Body of pancreas (tissue), 4 donors: ENCODE measurements around the gene PDZRN3. TPM values are rescaled to one million over a fixed set of nuclear protein-coding genes. Genes with fewer than 3 reads are reported as not detected.

Experiments used
- ATAC-seq: fragments of 150-250 bp; one replicate; pipeline ENCODE4 v1.9.1; 2016
- DNase-seq, 4 donors: peaks; one replicate each; pipeline ENCODE4 v3.0.0-alpha.2; 2019
- H3K27ac ChIP-seq, 4 donors: fragments of 200-600 bp; sonication (generic); 1 replicate in 3 of 4; 2 replicates in 1 of 4; pipeline versions ENCODE4 v1.5.1 to v1.6.1; 2016 to 2019; ENCODE audit warnings: mild to moderate bottlenecking in 1 of 4, mixed read lengths in 1 of 4, moderate library complexity in 1 of 4
- H3K27me3 ChIP-seq, 2 donors: fragments of 200-600 bp; sonication (generic); one replicate each; pipeline ENCODE4 v1.6.0; 2016; ENCODE audit warnings: mild to moderate bottlenecking in 1 of 2
- H3K36me3 ChIP-seq, 2 donors: fragments of 200-600 bp; sonication (generic); replicated peaks in 1 of 2; 2 replicates each; pipeline ENCODE4 v1.5.1; 2016; ENCODE audit warnings: low read depth in 2 of 2; ENCODE audit not compliant: insufficient read depth in 1 of 2
- H3K4me1 ChIP-seq: fragments of 200-600 bp; sonication (generic); one replicate; pipeline ENCODE4 v1.6.0; 2016
- H3K4me3 ChIP-seq, 2 donors: fragments of 200-600 bp; sonication (generic); 1 replicate in 1 of 2; 2 replicates in 1 of 2; pipeline ENCODE4 v1.5.1; 2016 to 2019
- H3K9me3 ChIP-seq, 3 donors: fragments of 200-600 bp; sonication (generic); 1 replicate in 2 of 3; 2 replicates in 1 of 3; pipeline ENCODE4 v1.5.1; 2016
- POLR2A ChIP-seq, 3 donors: fragments of 450-650 bp; IDR thresholded peaks; one replicate each; pipeline ENCODE4 v1.6.1; 2016; ENCODE audit warnings: antibody characterized with exemption in 3 of 3, mild to moderate bottlenecking in 2 of 3
- WGBS, 2 donors: methylation state at CpG; one replicate each; pipeline ENCODE4 v1.1.5; 2017; 5-methylcytosine and 5-hydroxymethylcytosine counted together
- intact Hi-C: fragments of 100-400 bp; cut with DNase I; formaldehyde crosslinking; loops from one replicate; pipeline ENCODE4 v1.15.1; 2023
- total RNA-seq, 2 donors: library from RNA; depleted of rRNA; stranded (reverse); fragments of >200 nt; gene quantifications; one replicate each; pipeline ENCODE4 v1.1.0, GENCODE V29; 2016
- TF ChIP-seq, protein P1 (sequence below), 7 experiments: fragments of 450-650 bp in 4 of 7; fragments of 200-600 bp in 3 of 7; sonication (generic) in 3 of 7; IDR thresholded peaks; one replicate each; pipeline ENCODE4 v1.5.1; 2016 to 2019; ENCODE audit warnings: antibody characterized with exemption in 7 of 7

Gene PDZRN3
- total RNA-seq, 2 donors from 2014 or later: 18.9 to 41.9 TPM

DNA sequence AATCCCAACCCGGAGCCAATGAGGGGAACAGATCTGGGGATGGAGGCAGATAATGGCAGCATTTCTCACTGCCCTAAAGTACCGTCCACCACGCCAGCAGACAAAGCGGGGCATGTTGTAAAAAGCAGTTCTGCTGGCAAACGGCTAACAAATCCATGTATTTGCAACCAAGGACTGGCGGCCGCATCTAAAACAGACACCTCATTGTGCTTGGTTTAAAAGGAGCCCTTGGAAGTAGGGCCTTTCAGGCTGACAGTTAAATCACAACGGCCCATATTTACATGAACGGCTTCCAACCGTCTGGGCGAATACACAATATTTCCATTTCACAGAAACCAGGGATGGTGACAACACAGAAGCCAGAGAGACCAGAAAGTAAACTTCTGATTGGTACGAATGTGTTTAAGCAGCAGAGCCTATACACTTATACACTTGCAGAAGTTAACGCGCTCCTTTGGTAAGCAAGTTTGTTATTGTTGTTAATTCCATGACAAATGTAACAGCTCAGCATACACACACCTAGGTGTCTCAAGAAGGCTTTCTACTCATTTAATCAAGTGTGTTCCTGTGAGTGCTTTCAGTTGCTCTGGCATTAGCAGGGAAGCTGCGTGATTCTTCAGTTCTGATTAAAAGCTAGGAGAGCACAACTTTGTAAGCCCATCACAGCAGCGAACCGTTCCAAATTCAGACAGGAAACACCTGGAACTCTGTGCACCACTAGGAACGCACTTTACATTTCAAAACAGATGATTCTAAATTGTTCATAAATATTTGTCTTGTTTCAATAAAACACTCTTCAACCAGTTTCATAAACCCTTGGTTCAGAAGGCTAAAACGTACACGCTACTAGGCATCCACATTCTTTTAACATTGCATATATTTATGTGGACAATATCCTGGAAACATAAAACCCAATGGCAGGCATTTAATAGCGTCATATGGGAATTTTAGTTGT lies 112.9 kb downstream of the PDZRN3 start:
- Histone ChIP-seq H3K27ac (no peak overlapping the region), H3K27me3 (no peaks in the 10 kb centered on the region), H3K4me3 (no peak overlapping the region), H3K36me3 (no peaks in the 10 kb centered on the region), H3K4me1 (peaks cover 17% of the 10 kb centered on the region), H3K9me3 (no peaks in the 10 kb centered on the region)
- DNase-seq (no peak), ATAC-seq (no peak)
- TF ChIP-seq, protein P1, sequence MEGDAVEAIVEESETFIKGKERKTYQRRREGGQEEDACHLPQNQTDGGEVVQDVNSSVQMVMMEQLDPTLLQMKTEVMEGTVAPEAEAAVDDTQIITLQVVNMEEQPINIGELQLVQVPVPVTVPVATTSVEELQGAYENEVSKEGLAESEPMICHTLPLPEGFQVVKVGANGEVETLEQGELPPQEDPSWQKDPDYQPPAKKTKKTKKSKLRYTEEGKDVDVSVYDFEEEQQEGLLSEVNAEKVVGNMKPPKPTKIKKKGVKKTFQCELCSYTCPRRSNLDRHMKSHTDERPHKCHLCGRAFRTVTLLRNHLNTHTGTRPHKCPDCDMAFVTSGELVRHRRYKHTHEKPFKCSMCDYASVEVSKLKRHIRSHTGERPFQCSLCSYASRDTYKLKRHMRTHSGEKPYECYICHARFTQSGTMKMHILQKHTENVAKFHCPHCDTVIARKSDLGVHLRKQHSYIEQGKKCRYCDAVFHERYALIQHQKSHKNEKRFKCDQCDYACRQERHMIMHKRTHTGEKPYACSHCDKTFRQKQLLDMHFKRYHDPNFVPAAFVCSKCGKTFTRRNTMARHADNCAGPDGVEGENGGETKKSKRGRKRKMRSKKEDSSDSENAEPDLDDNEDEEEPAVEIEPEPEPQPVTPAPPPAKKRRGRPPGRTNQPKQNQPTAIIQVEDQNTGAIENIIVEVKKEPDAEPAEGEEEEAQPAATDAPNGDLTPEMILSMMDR (IDR thresholded peaks at IDR 0.05): no peak
- no peak for TF ChIP-seq POLR2A (IDR thresholded peaks at IDR 0.05)
- WGBS, 2 donors: 74 to 76% methylated on average over 21 of the region's 21 CpGs
- intact Hi-C loops: loop anchor here (10.0 kb wide), 1 partner anchor 343 kb away; no protein-coding TSS in a partner anchor

DNA sequence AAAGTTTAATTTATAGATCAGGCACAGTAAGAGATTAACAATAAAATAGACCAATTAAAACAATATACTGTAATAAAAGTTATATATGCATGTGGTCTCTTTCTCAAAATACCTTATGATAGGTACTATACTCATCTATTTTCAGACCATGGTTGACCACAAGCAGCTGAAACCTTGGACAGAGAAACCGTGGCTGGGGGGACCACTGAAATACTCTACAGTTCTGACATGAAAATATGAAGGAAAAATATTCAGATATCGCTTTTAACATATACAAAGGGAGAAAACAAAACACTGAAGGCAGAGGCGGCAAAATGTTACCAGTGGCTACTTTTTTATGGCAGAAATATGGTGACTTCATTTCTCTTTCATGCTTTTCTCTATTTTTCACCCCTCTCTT lies 114.0 kb downstream of the PDZRN3 start:
- Histone ChIP-seq H3K4me3 (no peak overlapping the region), H3K27me3 (no peaks in the 10 kb centered on the region), H3K4me1 (peaks cover 13% of the 10 kb centered on the region), H3K27ac (no peak overlapping the region), H3K9me3 (no peaks in the 10 kb centered on the region), H3K36me3 (no peaks in the 10 kb centered on the region)
- WGBS, 2 donors: 85 to 94% methylated on average over 3 of the region's 3 CpGs
- DNase-seq (no peak), ATAC-seq (no peak)
- no peak for TF ChIP-seq POLR2A (IDR thresholded peaks at IDR 0.05)
- intact Hi-C loops: loop anchor here (10.0 kb wide), 1 partner anchor 344 kb away; no protein-coding TSS in a partner anchor

DNA sequence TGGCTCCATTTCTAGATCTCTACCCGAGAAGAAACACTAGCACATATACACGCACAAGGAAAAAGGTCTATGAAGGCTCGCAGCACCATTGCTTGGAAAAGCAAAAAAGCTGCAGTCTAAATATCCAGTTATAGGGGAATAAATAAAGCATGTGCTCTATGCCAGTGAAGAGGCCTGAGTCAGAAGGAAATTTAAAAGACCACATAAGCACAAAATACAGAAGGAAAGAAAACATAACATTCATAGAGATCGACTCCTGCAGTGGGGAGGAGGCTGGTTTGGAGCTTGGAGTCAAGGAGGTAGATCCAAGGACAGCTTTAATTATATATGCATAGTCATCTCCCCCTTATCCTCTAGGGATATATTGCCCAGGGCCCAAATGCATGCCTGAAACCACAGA lies 114.4 kb downstream of the PDZRN3 start:
- intact Hi-C loops: loop anchor here (10.0 kb wide), 1 partner anchor 344 kb away; no protein-coding TSS in a partner anchor
- no peaks in the 10 kb centered on the region for H3K36me3 ChIP-seq
- no peaks in the 10 kb centered on the region for H3K9me3 ChIP-seq
- WGBS, 2 donors: 87 to 93% methylated on average over 4 of the region's 4 CpGs
- H3K4me3 ChIP-seq: no peak overlapping the region
- no peak overlapping the region for H3K27ac ChIP-seq
- no peak for TF ChIP-seq POLR2A (IDR thresholded peaks at IDR 0.05)
- TF ChIP-seq, protein P1 (IDR thresholded peaks at IDR 0.05): no peak
- ATAC-seq (no peak), DNase-seq (no peak)
- no peaks in the 10 kb centered on the region for H3K27me3 ChIP-seq
- H3K4me1 ChIP-seq: peaks cover 13% of the 10 kb centered on the region

DNA sequence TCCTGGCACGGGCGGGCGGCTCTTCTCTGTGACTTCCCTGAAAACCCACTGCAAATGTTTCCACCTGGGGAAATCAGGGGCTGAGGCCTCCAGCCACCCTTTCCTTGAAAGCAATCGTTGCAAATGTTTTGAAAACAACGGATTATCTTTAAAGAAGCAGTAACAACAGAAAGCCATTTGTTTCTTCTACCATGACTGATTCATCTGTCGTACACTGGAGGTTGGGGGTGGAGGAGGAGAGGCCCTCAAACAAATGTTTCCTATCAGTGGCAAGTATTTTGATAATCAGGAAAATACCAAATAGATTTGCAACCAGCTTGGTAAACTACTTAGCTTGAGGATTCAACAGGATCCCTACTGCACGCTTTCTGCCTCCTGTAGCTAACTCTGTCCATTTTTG lies 114.9 kb downstream of the PDZRN3 start:
- no peak overlapping the region for H3K4me3 ChIP-seq
- intact Hi-C loops: loop anchor here (10.0 kb wide), 2 partner anchors 55 to 345 kb away; no protein-coding TSS in a partner anchor
- no peaks in the 10 kb centered on the region for H3K36me3 ChIP-seq
- no peaks in the 10 kb centered on the region for H3K9me3 ChIP-seq
- ATAC-seq: no peak
- H3K27me3 ChIP-seq: no peaks in the 10 kb centered on the region
- DNase-seq: no peak
- 57 to 69% methylated on average over 7 of the region's 7 CpGs for WGBS, 2 donors
- TF ChIP-seq, protein P1 (IDR thresholded peaks at IDR 0.05): no peak
- TF ChIP-seq POLR2A (IDR thresholded peaks at IDR 0.05): no peak
- H3K4me1 ChIP-seq: peaks cover 13% of the 10 kb centered on the region
- H3K27ac ChIP-seq: no peak overlapping the region

DNA sequence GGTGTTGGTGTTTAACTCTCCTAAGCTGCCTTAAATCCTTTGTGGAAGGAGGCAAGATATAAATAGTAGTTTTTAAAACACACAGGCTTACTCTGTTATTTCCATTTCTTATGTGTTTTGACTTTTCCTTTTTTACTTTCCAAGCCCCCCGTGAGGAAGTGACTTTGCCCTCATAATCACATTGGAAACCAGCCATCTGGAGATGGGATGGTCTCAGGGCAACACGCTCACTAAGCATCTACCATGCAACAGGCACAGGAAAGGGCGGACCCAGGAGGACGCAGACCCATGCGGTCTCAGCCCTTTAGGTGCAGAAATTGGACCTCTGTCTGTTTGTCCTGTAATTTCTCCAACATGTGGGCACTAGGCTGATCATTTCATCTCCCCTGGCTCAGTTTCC lies 115.7 kb downstream of the PDZRN3 start:
- intact Hi-C loops: loop anchor here (10.0 kb wide), 1 partner anchor 54 kb away; no protein-coding TSS in a partner anchor
- Histone ChIP-seq H3K4me3 (no peak overlapping the region), H3K36me3 (no peaks in the 10 kb centered on the region), H3K4me1 (peaks cover 20% of the 10 kb centered on the region), H3K27ac (no peak overlapping the region), H3K9me3 (no peaks in the 10 kb centered on the region), H3K27me3 (no peaks in the 10 kb centered on the region)
- no peak for DNase-seq
- WGBS, 2 donors: 83 to 86% methylated on average over 5 of the region's 5 CpGs
- no peak for ATAC-seq
- TF ChIP-seq, protein P1 (IDR thresholded peaks at IDR 0.05): no peak
- TF ChIP-seq POLR2A (IDR thresholded peaks at IDR 0.05): no peak
